NCI-H2171 treated with DMSO at 0.1 percent for 48 hours (cell line): ENCODE data around the gene ARHGAP30.
"Not testable (repeated sequence)": the region's sequence is repeated elsewhere in the genome, so short reads cannot be mapped to it uniquely, and the experiment has no call there.

Source experiments
- DNase-seq: peaks from one replicate; lab custom pipeline; 2025; lab: John Stamatoyannopoulos, UW

The ARHGAP30 gene

GRCh38 chr1:161037661-161038522 lies 31.8 kb downstream of the ARHGAP30 start:
- DNase-seq, result no peak

GRCh38 chr1:161033751-161034150 lies 35.9 kb downstream of the ARHGAP30 start:
- DNase-seq, result no peak

- DNase-seq, result no peak
Measured at GRCh38 chr1:161032409-161032808, 37.3 kb downstream of the ARHGAP30 start.

GRCh38 chr1:161031874-161032273 lies 37.8 kb downstream of the ARHGAP30 start:
- DNase-seq, result no peak

- not testable (repeated sequence) for DNase-seq
Measured at GRCh38 chr1:161029466-161029865, 40.2 kb downstream of the ARHGAP30 start.

- DNase-seq, result not testable (repeated sequence)
Measured at GRCh38 chr1:161026954-161027353, 42.7 kb downstream of the ARHGAP30 start.

- DNase-seq, result not testable (repeated sequence)
Measured at GRCh38 chr1:161022432-161022831, 47.3 kb downstream of the ARHGAP30 start.

GRCh38 chr1:161021970-161022353 lies 47.7 kb downstream of the ARHGAP30 start:
- DNase-seq, result no peak

- DNase-seq, result peak; percentile 99
Measured at GRCh38 chr1:161021165-161021969, 48.3 kb downstream of the ARHGAP30 start.

GRCh38 chr1:161020509-161021164 lies 49.1 kb downstream of the ARHGAP30 start, which contains the start of gene F11R:
F11R (minus strand) TSS chr1:161021152; CDS start chr1:161021073, 79 bp downstream.
- DNase-seq, result no peak

- DNase-seq, result peak; percentile 14
Measured at GRCh38 chr1:161019751-161020495, 49.8 kb downstream of the ARHGAP30 start.

- DNase-seq, result not testable (repeated sequence)
Measured at GRCh38 chr1:161019111-161019660, 50.5 kb downstream of the ARHGAP30 start.

GRCh38 chr1:161018631-161018930 lies 51.1 kb downstream of the ARHGAP30 start:
- DNase-seq, result no peak

GRCh38 chr1:161017756-161018630 lies 51.7 kb downstream of the ARHGAP30 start:
- DNase-seq, result no peak

GRCh38 chr1:161017181-161017580 lies 52.5 kb downstream of the ARHGAP30 start:
- DNase-seq, result not testable (repeated sequence)

GRCh38 chr1:161016683-161017082 lies 53.0 kb downstream of the ARHGAP30 start:
- DNase-seq, result not testable (repeated sequence)

GRCh38 chr1:161013488-161014230 lies 56.0 kb downstream of the ARHGAP30 start:
- no peak for DNase-seq

- DNase-seq, result no peak
Measured at GRCh38 chr1:161013131-161013487, 56.6 kb downstream of the ARHGAP30 start.

GRCh38 chr1:161012420-161012819 lies 57.3 kb downstream of the ARHGAP30 start:
- no peak for DNase-seq
